HG02610 (cell line): ENCODE measurements around the gene AUNIP.

Experiments
- ATAC-seq: cut with Tn5 transposase; IDR thresholded peaks from one replicate; pipeline ENCODE4 v1.9.1; 2021; ENCODE audit warnings: mild to moderate bottlenecking, moderate library complexity; ENCODE audit not compliant: unreplicated experiment

Gene AUNIP

DNA sequence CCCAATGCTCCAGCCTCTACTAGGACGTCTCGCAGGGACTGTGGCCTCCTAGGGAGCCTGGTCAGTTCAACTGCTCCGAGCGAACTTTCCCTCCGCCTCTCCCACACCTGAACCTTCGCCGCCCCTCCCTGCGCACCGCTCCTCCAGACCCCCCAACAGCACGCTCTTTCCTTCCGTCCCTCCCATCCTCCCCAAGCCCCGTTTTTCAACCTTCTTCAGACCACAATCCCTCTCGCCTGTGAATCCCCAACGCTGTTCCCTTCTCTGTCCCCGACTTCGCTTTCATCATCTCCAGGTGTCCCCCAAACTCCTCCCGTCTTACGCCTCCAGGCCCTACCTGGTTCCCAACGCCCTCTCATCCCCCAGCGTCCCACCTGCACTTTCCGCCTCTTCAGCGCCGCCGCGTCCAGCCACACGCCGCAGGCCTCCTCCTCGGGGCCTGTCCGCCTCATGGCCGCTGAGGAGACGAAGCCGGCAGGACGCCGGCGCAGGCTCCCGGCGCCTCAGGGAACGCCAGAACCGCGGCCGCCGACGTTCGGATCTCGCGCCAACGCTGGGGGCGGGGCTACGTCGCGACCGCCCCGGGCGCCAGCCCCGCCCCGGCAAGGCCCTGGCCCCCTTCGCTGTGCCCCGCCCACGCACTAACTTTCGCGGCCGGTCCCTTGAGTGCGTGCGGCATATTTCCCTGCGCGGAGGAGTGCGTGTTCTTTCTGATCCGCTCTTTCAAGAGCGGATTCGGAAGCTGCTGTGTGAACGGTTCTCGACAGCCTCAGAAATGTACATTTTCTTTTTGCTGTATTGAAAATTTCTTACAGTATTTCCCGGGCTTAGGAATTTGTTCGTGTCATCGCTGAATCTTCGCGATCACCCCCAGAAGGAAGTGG lies at the start of gene AUNIP:
Gene AUNIP (minus strand): TSS at position 552 of the 884 bp plus-strand sequence. CDS start 100 bp downstream, at position 452.
- peak; percentile 82 for ATAC-seq

GRCh38 chr1:25909040-25909439 lies 49.8 kb upstream of the AUNIP start:
- ATAC-seq: no peak

GRCh38 chr1:25908161-25908560 lies 48.9 kb upstream of the AUNIP start:
- ATAC-seq: no peak

GRCh38 chr1:25907601-25908000 lies 48.3 kb upstream of the AUNIP start:
- ATAC-seq: no peak

DNA sequence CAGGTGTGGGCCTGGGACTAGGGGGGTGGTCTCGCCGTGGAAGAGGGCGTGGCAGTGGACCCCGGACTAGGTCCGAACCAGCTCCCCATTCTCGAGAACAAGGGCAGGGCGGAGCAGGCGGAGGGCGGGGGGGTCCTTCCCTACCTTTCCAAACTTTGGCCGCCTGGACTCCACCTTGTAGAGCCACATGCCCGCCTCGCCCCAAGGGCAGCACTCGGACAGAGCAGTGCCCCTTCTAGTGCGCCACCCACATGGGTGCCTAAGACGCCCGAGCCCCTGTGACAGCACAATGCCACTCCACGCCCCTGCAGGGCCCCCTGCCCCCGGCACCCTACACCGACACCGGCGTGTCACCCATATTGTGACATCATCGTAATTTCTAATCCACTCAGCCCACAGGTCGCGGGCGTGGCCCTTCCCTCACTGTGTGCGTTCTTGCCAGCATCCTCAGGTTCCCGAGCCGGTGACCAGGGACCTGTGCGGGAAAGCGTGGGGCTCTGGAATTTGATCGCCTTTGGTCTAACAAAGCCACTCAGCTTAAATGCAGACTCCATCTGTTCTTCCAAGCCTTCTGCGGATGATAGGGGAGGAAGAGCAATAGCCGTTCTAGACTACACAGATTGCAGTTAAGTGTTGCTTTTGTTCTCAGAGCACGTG lies 47.5 kb upstream of the AUNIP start:
- no peak for ATAC-seq

GRCh38 chr1:25905680-25906643 lies 46.7 kb upstream of the AUNIP start, which contains the start of gene STMN1:
STMN1 (minus strand) TSS chr1:25906419; CDS start chr1:25904676, 1,743 bp downstream.
- peak; percentile 63 for ATAC-seq

- ATAC-seq: peak; percentile 69
These were observed 45.9 kb upstream of the AUNIP start for GRCh38 chr1:25904943-25905679.

GRCh38 chr1:25903986-25904385 lies 44.7 kb upstream of the AUNIP start:
- no peak for ATAC-seq

GRCh38 chr1:25902462-25902861 lies 43.2 kb upstream of the AUNIP start:
- no peak for ATAC-seq

- no peak for ATAC-seq
These were observed 41.0 kb upstream of the AUNIP start for GRCh38 chr1:25900219-25900618.

DNA sequence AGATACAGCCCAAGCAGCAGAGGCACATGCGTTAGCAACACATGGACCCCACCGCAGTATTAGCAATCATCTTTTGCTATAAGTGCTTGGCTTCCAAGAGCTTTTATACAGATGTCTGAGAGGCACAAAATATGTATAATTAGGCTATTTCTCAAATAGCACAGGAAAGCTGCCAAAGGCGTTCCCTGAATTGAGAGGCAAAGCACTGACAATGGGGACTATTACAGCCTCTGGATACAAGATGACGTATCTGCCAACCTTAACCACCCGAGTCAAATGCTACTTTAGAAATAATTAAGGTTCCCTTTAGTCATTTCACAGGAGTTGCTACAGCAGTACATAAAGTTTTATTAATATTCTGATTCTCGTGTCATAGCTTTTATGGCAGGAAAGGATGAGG lies 40.5 kb upstream of the AUNIP start:
- ATAC-seq: no peak

GRCh38 chr1:25898223-25899015 lies 39.2 kb upstream of the AUNIP start:
- no peak for ATAC-seq

GRCh38 chr1:25897754-25898153 lies 38.5 kb upstream of the AUNIP start:
- ATAC-seq: no peak

DNA sequence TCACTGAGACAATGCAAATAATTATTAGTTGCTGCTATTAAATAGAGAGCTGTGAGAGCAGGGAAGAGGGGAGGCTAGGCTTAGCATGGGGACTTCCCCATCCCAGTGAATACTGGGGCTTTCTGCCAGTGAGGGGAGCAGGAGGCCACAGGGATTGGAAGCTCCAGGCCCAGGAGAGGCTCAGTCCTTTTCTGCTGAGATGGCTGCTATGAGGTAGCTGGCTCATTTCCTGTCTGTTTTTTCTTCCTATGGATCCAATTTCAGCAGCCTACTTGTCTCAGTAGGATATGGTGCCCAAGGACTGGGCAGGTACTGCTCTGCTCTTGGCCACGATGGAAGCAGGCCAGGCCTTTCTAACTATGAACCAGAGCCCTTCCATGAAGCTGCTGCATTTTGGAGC lies 37.0 kb upstream of the AUNIP start:
- no peak for ATAC-seq

DNA sequence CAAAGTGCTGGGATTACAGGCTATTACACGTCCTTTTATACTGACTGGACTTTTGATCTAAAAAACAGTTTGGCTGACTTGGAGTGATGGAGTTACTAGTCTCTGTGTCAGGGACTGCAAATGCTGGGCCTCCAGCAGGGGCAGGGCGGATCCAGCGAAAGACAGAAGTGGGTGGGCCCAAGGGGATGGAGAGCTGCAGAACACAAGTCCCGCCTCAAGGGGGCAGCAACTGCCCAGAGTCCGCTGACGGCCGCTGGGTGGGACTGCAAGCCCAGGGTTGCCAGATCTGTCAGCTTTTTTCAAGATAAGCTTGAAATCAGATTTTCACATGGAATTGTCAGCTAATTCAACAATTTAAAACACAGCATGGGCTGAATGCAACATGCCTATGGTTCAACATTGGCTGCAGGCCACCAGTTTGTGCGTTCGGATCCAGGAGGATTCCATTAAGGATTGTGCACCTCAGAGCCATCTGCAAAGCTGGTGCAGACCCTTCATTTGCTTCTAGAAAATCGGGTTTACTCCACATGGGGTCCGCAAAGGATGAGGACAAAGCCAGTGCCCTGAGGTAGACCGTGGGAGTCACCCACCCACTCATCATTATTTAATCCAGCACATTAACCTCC lies 36.2 kb upstream of the AUNIP start:
- peak; percentile 81 for ATAC-seq

DNA sequence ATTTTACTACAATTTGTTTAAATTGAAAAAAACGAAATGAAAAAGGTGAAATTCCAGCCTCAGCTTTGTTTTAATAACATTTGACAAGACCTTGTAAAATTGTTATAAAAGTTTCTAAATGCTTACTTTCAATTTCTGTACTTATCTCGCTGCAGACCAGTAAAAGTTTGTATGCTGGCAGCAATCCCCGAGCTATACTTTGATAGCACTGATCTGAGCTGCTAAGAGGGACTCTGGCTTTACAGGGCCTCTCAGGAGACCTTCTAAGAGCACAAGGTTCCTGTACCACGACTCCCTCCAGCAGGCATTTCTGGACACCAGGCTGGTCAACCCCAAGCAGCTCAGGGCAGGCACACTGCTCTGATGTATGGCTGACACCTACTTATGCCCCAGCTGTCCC lies 33.9 kb upstream of the AUNIP start:
- no peak for ATAC-seq

DNA sequence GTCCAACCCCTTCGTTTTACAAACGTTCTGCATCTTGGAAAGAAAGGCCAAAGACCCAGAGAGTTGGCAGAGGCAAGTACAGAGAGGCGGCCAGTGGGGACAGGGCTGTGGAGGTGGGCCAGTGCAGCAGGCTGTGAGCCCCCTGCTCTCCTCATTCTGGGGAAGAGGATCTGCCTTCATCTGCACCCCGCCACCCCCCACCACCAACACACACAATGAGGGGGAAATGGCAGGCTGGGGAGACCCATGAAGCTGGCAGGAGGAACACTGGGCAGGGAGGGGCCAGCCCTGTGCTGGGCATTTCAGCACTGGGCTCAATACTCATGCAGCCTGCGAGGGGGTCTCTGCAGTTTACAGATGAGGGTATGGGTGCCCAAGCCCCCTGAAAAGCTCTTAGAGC lies 32.3 kb upstream of the AUNIP start:
- no peak for ATAC-seq

GRCh38 chr1:25890239-25891034 lies 31.2 kb upstream of the AUNIP start:
- ATAC-seq: no peak
